Measurements from ENCODE around the gene PAOX.

The PAOX gene

GRCh38 chr10:133355266-133355665, 23.8 kb upstream of the PAOX start:
- no peak for FAIRE-seq

GRCh38 chr10:133355991-133356390, 23.1 kb upstream of the PAOX start:
- FAIRE-seq, result no peak
- no peak for TF ChIP-seq POU2F2 (IDR thresholded peaks at IDR 0.05; ENCODE audit: low read depth, low read length)
- no peak for TF ChIP-seq TAF1 (IDR thresholded peaks at IDR 0.05; ENCODE audit: low read depth, low read length)
- TF ChIP-seq POLR2AphosphoS5 (IDR thresholded peaks at IDR 0.05; ENCODE audit: low read depth, low read length), result no peak
- DNase-seq (ENCODE audit: insufficient read length, low spot score), result no peak

More at GRCh38 chr10:133355266-133355665, 23.8 kb upstream of the PAOX start:
- no peak for DNase-seq (ENCODE audit: insufficient read length, low spot score)
- TF ChIP-seq POU2F2 (IDR thresholded peaks at IDR 0.05; ENCODE audit: low read depth, low read length), result no peak
- TF ChIP-seq POLR2A (IDR thresholded peaks at IDR 0.05; ENCODE audit: low read depth, low read length), result no peak
- no peak for TF ChIP-seq TAF1 (IDR thresholded peaks at IDR 0.05; ENCODE audit: low read depth, low read length)
- TF ChIP-seq POLR2AphosphoS5 (IDR thresholded peaks at IDR 0.05; ENCODE audit: low read depth, low read length), result no peak
- TF ChIP-seq SPI1 (IDR thresholded peaks at IDR 0.05; ENCODE audit: low read depth, low read length), result no peak
- TF ChIP-seq PAX5 (IDR thresholded peaks at IDR 0.05; ENCODE audit: insufficient read depth, low read length, severe bottlenecking), result no peak

- no peak for TF ChIP-seq POU2F2 (IDR thresholded peaks at IDR 0.05; ENCODE audit: low read depth, low read length)
- TF ChIP-seq POLR2AphosphoS5 (IDR thresholded peaks at IDR 0.05; ENCODE audit: low read depth, low read length), result no peak
- TF ChIP-seq SPI1 (IDR thresholded peaks at IDR 0.05; ENCODE audit: low read depth, low read length), result no peak
- TF ChIP-seq POLR2A (IDR thresholded peaks at IDR 0.05; ENCODE audit: low read depth, low read length), result no peak
- TF ChIP-seq PAX5 (IDR thresholded peaks at IDR 0.05; ENCODE audit: insufficient read depth, low read length, severe bottlenecking), result no peak
- TF ChIP-seq TAF1 (IDR thresholded peaks at IDR 0.05; ENCODE audit: low read depth, low read length), result no peak
- DNase-seq (ENCODE audit: insufficient read length, low spot score) (no peak), FAIRE-seq (no peak)
Observed at GRCh38 chr10:133356549-133357284, 22.3 kb upstream of the PAOX start.

- DNase-seq (ENCODE audit: insufficient read length, low spot score) (peak; percentile 98), FAIRE-seq (peak; percentile 71)
- TF ChIP-seq POLR2A (IDR thresholded peaks at IDR 0.05; ENCODE audit: low read depth, low read length), result no peak; the same call in 1 of the 2 replicates
- TF ChIP-seq POLR2AphosphoS5 (IDR thresholded peaks at IDR 0.05; ENCODE audit: low read depth, low read length), result no peak
- TF ChIP-seq TAF1 (IDR thresholded peaks at IDR 0.05; ENCODE audit: low read depth, low read length), result peak; percentile 16; the same call in 1 of the 2 replicates
- no peak for TF ChIP-seq PAX5 (IDR thresholded peaks at IDR 0.05; ENCODE audit: insufficient read depth, low read length, severe bottlenecking)
- no peak for TF ChIP-seq POU2F2 (IDR thresholded peaks at IDR 0.05; ENCODE audit: low read depth, low read length)
- peak; percentile 83 for TF ChIP-seq SPI1 (IDR thresholded peaks at IDR 0.05; ENCODE audit: low read depth, low read length)
Observed at GRCh38 chr10:133357285-133358161, 21.5 kb upstream of the PAOX start, which contains the start of gene FUOM. FUOM (minus strand) TSS chr10:133358019; CDS start chr10:133358007, 12 bp downstream.

GRCh38 chr10:133358162-133358924, 20.7 kb upstream of the PAOX start:
- TF ChIP-seq POLR2AphosphoS5 (IDR thresholded peaks at IDR 0.05; ENCODE audit: low read depth, low read length) (no peak), SPI1 (IDR thresholded peaks at IDR 0.05; ENCODE audit: low read depth, low read length) (no peak), POU2F2 (IDR thresholded peaks at IDR 0.05; ENCODE audit: low read depth, low read length) (no peak), POLR2A (IDR thresholded peaks at IDR 0.05; ENCODE audit: low read depth, low read length) (no peak), TAF1 (IDR thresholded peaks at IDR 0.05; ENCODE audit: low read depth, low read length) (no peak), PAX5 (IDR thresholded peaks at IDR 0.05; ENCODE audit: insufficient read depth, low read length, severe bottlenecking) (no peak)
- FAIRE-seq, result no peak
- DNase-seq (ENCODE audit: insufficient read length, low spot score), result no peak

- no peak for TF ChIP-seq TAF1 (IDR thresholded peaks at IDR 0.05; ENCODE audit: low read depth, low read length)
- no peak for TF ChIP-seq SPI1 (IDR thresholded peaks at IDR 0.05; ENCODE audit: low read depth, low read length)
- TF ChIP-seq POLR2A (IDR thresholded peaks at IDR 0.05; ENCODE audit: low read depth, low read length), result no peak
- TF ChIP-seq POLR2AphosphoS5 (IDR thresholded peaks at IDR 0.05; ENCODE audit: low read depth, low read length), result no peak
- TF ChIP-seq PAX5 (IDR thresholded peaks at IDR 0.05; ENCODE audit: insufficient read depth, low read length, severe bottlenecking), result no peak
- no peak for FAIRE-seq
- no peak for DNase-seq (ENCODE audit: insufficient read length, low spot score)
Observed at GRCh38 chr10:133358925-133359310, 20.1 kb upstream of the PAOX start.

- no peak for DNase-seq (ENCODE audit: insufficient read length, low spot score)
- no peak for TF ChIP-seq PAX5 (IDR thresholded peaks at IDR 0.05; ENCODE audit: insufficient read depth, low read length, severe bottlenecking)
- TF ChIP-seq TAF1 (IDR thresholded peaks at IDR 0.05; ENCODE audit: low read depth, low read length), result no peak
- TF ChIP-seq POLR2AphosphoS5 (IDR thresholded peaks at IDR 0.05; ENCODE audit: low read depth, low read length), result no peak
- no peak for TF ChIP-seq POLR2A (IDR thresholded peaks at IDR 0.05; ENCODE audit: low read depth, low read length)
- no peak for TF ChIP-seq SPI1 (IDR thresholded peaks at IDR 0.05; ENCODE audit: low read depth, low read length)
- TF ChIP-seq POU2F2 (IDR thresholded peaks at IDR 0.05; ENCODE audit: low read depth, low read length), result no peak
- FAIRE-seq, result no peak
Observed at GRCh38 chr10:133359554-133359971, 19.5 kb upstream of the PAOX start.

- FAIRE-seq (no peak), DNase-seq (ENCODE audit: insufficient read length, low spot score) (no peak)
- TF ChIP-seq SPI1 (IDR thresholded peaks at IDR 0.05; ENCODE audit: low read depth, low read length) (no peak), POLR2AphosphoS5 (IDR thresholded peaks at IDR 0.05; ENCODE audit: low read depth, low read length) (no peak), PAX5 (IDR thresholded peaks at IDR 0.05; ENCODE audit: insufficient read depth, low read length, severe bottlenecking) (no peak), TAF1 (IDR thresholded peaks at IDR 0.05; ENCODE audit: low read depth, low read length) (no peak), POU2F2 (IDR thresholded peaks at IDR 0.05; ENCODE audit: low read depth, low read length) (no peak), POLR2A (IDR thresholded peaks at IDR 0.05; ENCODE audit: low read depth, low read length) (no peak)
Observed at GRCh38 chr10:133359972-133360610, 19.0 kb upstream of the PAOX start.
